Gastrocnemius medialis (tissue), 4 donors: ENCODE data around the gene PLA2G3. TPM values are rescaled to one million over a fixed set of nuclear protein-coding genes. Genes with fewer than 3 reads are reported as not detected.

ENCODE experiments used
- ATAC-seq, 2 donors: fragments of 150-250 bp; one replicate each; pipeline ENCODE4 v1.9.1; 2016
- DNase-seq, 2 donors: peaks; one replicate each; pipeline ENCODE4 v3.0.0-alpha.2; 2019
- H3K27ac ChIP-seq, 4 donors: fragments of 200-600 bp; sonication (generic); 1 replicate in 1 of 4; 2 replicates in 3 of 4; pipeline ENCODE4 v1.5.1; 2016 to 2018; ENCODE audit warnings: mild to moderate bottlenecking in 2 of 4, moderate library complexity in 1 of 4
- H3K27me3 ChIP-seq, 3 donors: fragments of 200-600 bp; sonication (generic) in 2 of 3; 1 replicate in 1 of 3; 2 replicates in 2 of 3; pipeline versions ENCODE4 v1.5.1 to v1.6.0; 2016 to 2019; ENCODE audit warnings: mild to moderate bottlenecking in 1 of 3, moderate library complexity in 1 of 3
- H3K36me3 ChIP-seq, 2 donors: fragments of 200-600 bp; sonication (generic) in 1 of 2; one replicate each; pipeline ENCODE4 v1.5.1; 2017 to 2018
- H3K4me1 ChIP-seq, 2 donors: fragments of 200-600 bp; sonication (generic) in 1 of 2; one replicate each; pipeline ENCODE4 v1.5.1; 2016 to 2017; ENCODE audit warnings: mild to moderate bottlenecking in 2 of 2
- H3K4me3 ChIP-seq, 4 donors: fragments of 200-600 bp; sonication (generic) in 3 of 4; 1 replicate in 1 of 4; 2 replicates in 3 of 4; pipeline ENCODE4 v1.5.1; 2016 to 2019; ENCODE audit warnings: mild to moderate bottlenecking in 2 of 4
- H3K9me3 ChIP-seq, 3 donors: fragments of 200-600 bp; sonication (generic) in 2 of 3; 1 replicate in 1 of 3; 2 replicates in 2 of 3; pipeline ENCODE4 v1.5.1; 2016 to 2019
- CTCF ChIP-seq, 5 experiments: fragments of 450-650 bp in 3 of 5; fragments of 200-600 bp in 2 of 5; sonication (generic) in 2 of 5; IDR thresholded peaks in 4 of 5; conservative IDR thresholded peaks in 1 of 5; 1 replicate in 4 of 5; 2 replicates in 1 of 5; pipeline ENCODE4 v1.5.1; 2016 to 2019; ENCODE audit warnings: antibody characterized with exemption in 5 of 5, mild to moderate bottlenecking in 3 of 5, moderate library complexity in 3 of 5
- POLR2A ChIP-seq, 2 donors: fragments of 450-650 bp; IDR thresholded peaks; one replicate each; pipeline ENCODE4 v1.6.1; 2017; ENCODE audit warnings: antibody characterized with exemption in 2 of 2, mild to moderate bottlenecking in 2 of 2, moderate library complexity in 2 of 2
- in situ Hi-C, 4 donors: fragments of 200-750 bp; cut with MboI; loops; one replicate each; pipeline versions ENCODE4 v1.15.0 to v1.8.0; 2017; ENCODE audit warnings: low sequenced_read_pairs in 4 of 4
- intact Hi-C: fragments of 100-400 bp; cut with DNase I; formaldehyde crosslinking; loops from one replicate; pipeline ENCODE4 v1.15.1; 2023; ENCODE audit warnings: low total_unique reads
- total RNA-seq, 4 donors: library from RNA; depleted of rRNA; stranded (reverse); fragments of >200 nt; gene quantifications; one replicate each; pipeline versions ENCODE4 v1.1.0 to v1.2.3, GENCODE V29; 2016

Gene PLA2G3
- total RNA-seq, 4 donors from 2014 or later = not detected

- DNase-seq = no peak
- no peaks in the 10 kb centered on the region for H3K36me3 ChIP-seq
- intact Hi-C loops = no loop called here
- no peak overlapping the region for H3K27ac ChIP-seq
- in situ Hi-C loops = loop anchor here in 2 of 4 donors (10.0 to 25.0 kb wide), 2 partner anchors 187 to 380 kb away; no protein-coding TSS in a partner anchor
- no peak overlapping the region for H3K4me3 ChIP-seq
- H3K9me3 ChIP-seq = no peaks in the 10 kb centered on the region
- H3K4me1 ChIP-seq = no peaks in the 10 kb centered on the region
- peaks cover 0 to 4% (median 0%) of the 10 kb centered on the region in 3 donors for H3K27me3 ChIP-seq
- no peak for ATAC-seq
- TF ChIP-seq CTCF (IDR thresholded peaks at IDR 0.05 in 4 of 5, conservative IDR thresholded peaks at IDR 0.05 in 1 of 5) (no peak), POLR2A (IDR thresholded peaks at IDR 0.05) (no peak)
Measured at GRCh38 chr22:31142285-31142684, 2.0 kb upstream of the PLA2G3 start.

GRCh38 chr22:31141551-31141950 lies 1.2 kb upstream of the PLA2G3 start:
- H3K27ac ChIP-seq = no peak overlapping the region
- ATAC-seq (no peak), DNase-seq (no peak)
- TF ChIP-seq CTCF (IDR thresholded peaks at IDR 0.05 in 4 of 5, conservative IDR thresholded peaks at IDR 0.05 in 1 of 5) = no peak
- no peak for TF ChIP-seq POLR2A (IDR thresholded peaks at IDR 0.05)
- no peak overlapping the region for H3K4me3 ChIP-seq
- no peaks in the 10 kb centered on the region for H3K9me3 ChIP-seq
- H3K36me3 ChIP-seq = no peaks in the 10 kb centered on the region
- no peaks in the 10 kb centered on the region for H3K4me1 ChIP-seq
- peaks cover 0 to 4% (median 0%) of the 10 kb centered on the region in 3 donors for H3K27me3 ChIP-seq
- intact Hi-C loops = no loop called here
- in situ Hi-C loops = loop anchor here in 2 of 4 donors (10.0 to 25.0 kb wide), 2 partner anchors 187 to 379 kb away; no protein-coding TSS in a partner anchor

- intact Hi-C loops = no loop called here
- Histone ChIP-seq H3K27me3 (peaks cover 0 to 4% (median 0%) of the 10 kb centered on the region in 3 donors), H3K4me3 (no peak overlapping the region), H3K4me1 (no peaks in the 10 kb centered on the region), H3K27ac (no peak overlapping the region), H3K9me3 (no peaks in the 10 kb centered on the region), H3K36me3 (no peaks in the 10 kb centered on the region)
- DNase-seq (no peak), ATAC-seq (no peak)
- in situ Hi-C loops = loop anchor here in 2 of 4 donors (10.0 to 25.0 kb wide), 2 partner anchors 186 to 378 kb away; no protein-coding TSS in a partner anchor
- TF ChIP-seq CTCF (IDR thresholded peaks at IDR 0.05 in 4 of 5, conservative IDR thresholded peaks at IDR 0.05 in 1 of 5) (no peak), POLR2A (IDR thresholded peaks at IDR 0.05) (no peak)
Measured at GRCh38 chr22:31140746-31141145, 438 bp upstream of the PLA2G3 start.

GRCh38 chr22:31139066-31139465 lies 1.2 kb downstream of the PLA2G3 start:
- H3K36me3 ChIP-seq = no peaks in the 10 kb centered on the region
- H3K27ac ChIP-seq = no peak overlapping the region
- no peak for DNase-seq
- H3K9me3 ChIP-seq = no peaks in the 10 kb centered on the region
- H3K4me1 ChIP-seq = no peaks in the 10 kb centered on the region
- TF ChIP-seq POLR2A (IDR thresholded peaks at IDR 0.05) = no peak
- TF ChIP-seq CTCF (IDR thresholded peaks at IDR 0.05 in 4 of 5, conservative IDR thresholded peaks at IDR 0.05 in 1 of 5) = no peak
- intact Hi-C loops (no loop called here), in situ Hi-C loops (loop anchor here in 1 of 4 donors (25.0 kb wide), 1 partner anchor 377 kb away; no protein-coding TSS in a partner anchor)
- ATAC-seq = no peak
- peaks cover 0 to 4% (median 0%) of the 10 kb centered on the region in 3 donors for H3K27me3 ChIP-seq
- no peak overlapping the region for H3K4me3 ChIP-seq

GRCh38 chr22:31138126-31138525 lies 2.2 kb downstream of the PLA2G3 start:
- intact Hi-C loops = no loop called here
- H3K27me3 ChIP-seq = peaks cover 0 to 4% (median 0%) of the 10 kb centered on the region in 3 donors
- TF ChIP-seq CTCF (IDR thresholded peaks at IDR 0.05 in 4 of 5, conservative IDR thresholded peaks at IDR 0.05 in 1 of 5) = no peak
- no peak for TF ChIP-seq POLR2A (IDR thresholded peaks at IDR 0.05)
- no peak for DNase-seq
- no peaks in the 10 kb centered on the region for H3K36me3 ChIP-seq
- no peaks in the 10 kb centered on the region for H3K9me3 ChIP-seq
- no peak overlapping the region for H3K4me3 ChIP-seq
- ATAC-seq = no peak
- H3K4me1 ChIP-seq = no peaks in the 10 kb centered on the region
- in situ Hi-C loops = loop anchor here in 1 of 4 donors (25.0 kb wide), 1 partner anchor 376 kb away; no protein-coding TSS in a partner anchor
- no peak overlapping the region for H3K27ac ChIP-seq
